HG02981 (cell line): ENCODE results near the gene CNTNAP5.

ENCODE experiments used
- ATAC-seq: cut with Tn5 transposase; IDR thresholded peaks from one replicate; pipeline ENCODE4 v1.9.1; 2021; ENCODE audit warnings: mild to moderate bottlenecking, moderate library complexity; ENCODE audit not compliant: unreplicated experiment

Gene CNTNAP5

GRCh38 chr2:124149571-124149970, 124.5 kb downstream of the CNTNAP5 start:
- ATAC-seq: no peak

GRCh38 chr2:124151691-124152090, 126.6 kb downstream of the CNTNAP5 start:
- ATAC-seq: no peak

- ATAC-seq: no peak
These were observed 128.6 kb downstream of the CNTNAP5 start for GRCh38 chr2:124153713-124154112.

GRCh38 chr2:124159166-124159565, 134.1 kb downstream of the CNTNAP5 start:
- ATAC-seq: no peak

- ATAC-seq: no peak
These were observed 136.5 kb downstream of the CNTNAP5 start for GRCh38 chr2:124161542-124161941.

- ATAC-seq: no peak
These were observed 137.2 kb downstream of the CNTNAP5 start for GRCh38 chr2:124162256-124162655.

- ATAC-seq: no peak
These were observed 138.8 kb downstream of the CNTNAP5 start for GRCh38 chr2:124163840-124164239.

GRCh38 chr2:124165698-124166097, 140.6 kb downstream of the CNTNAP5 start:
- no peak for ATAC-seq

- ATAC-seq: no peak
These were observed 146.5 kb downstream of the CNTNAP5 start for GRCh38 chr2:124171472-124172063.

GRCh38 chr2:124178719-124179118, 153.6 kb downstream of the CNTNAP5 start:
- no peak for ATAC-seq

- ATAC-seq: no peak
These were observed 155.5 kb downstream of the CNTNAP5 start for GRCh38 chr2:124180635-124181034.

GRCh38 chr2:124186801-124187200, 161.7 kb downstream of the CNTNAP5 start:
- no peak for ATAC-seq

- ATAC-seq: no peak
These were observed 162.9 kb downstream of the CNTNAP5 start for GRCh38 chr2:124187948-124188347.

- ATAC-seq: no peak
These were observed 168.6 kb downstream of the CNTNAP5 start for GRCh38 chr2:124193706-124194105.

- ATAC-seq: no peak
These were observed 176.6 kb downstream of the CNTNAP5 start for GRCh38 chr2:124201713-124202112.

- ATAC-seq: no peak
These were observed 184.4 kb downstream of the CNTNAP5 start for GRCh38 chr2:124209441-124209840.

GRCh38 chr2:124211461-124211860, 186.4 kb downstream of the CNTNAP5 start:
- ATAC-seq: no peak

- ATAC-seq: no peak
These were observed 189.0 kb downstream of the CNTNAP5 start for GRCh38 chr2:124213977-124214587.

- no peak for ATAC-seq
These were observed 221.1 kb downstream of the CNTNAP5 start for GRCh38 chr2:124246170-124246569.

GRCh38 chr2:124248386-124248785, 223.3 kb downstream of the CNTNAP5 start:
- no peak for ATAC-seq

GRCh38 chr2:124250433-124250832, 225.3 kb downstream of the CNTNAP5 start:
- no peak for ATAC-seq

- no peak for ATAC-seq
These were observed 229.5 kb downstream of the CNTNAP5 start for GRCh38 chr2:124254621-124255020.

GRCh38 chr2:124257120-124257519, 232.0 kb downstream of the CNTNAP5 start:
- no peak for ATAC-seq
